ENCODE measurements around the gene MTARC2.

DNA sequence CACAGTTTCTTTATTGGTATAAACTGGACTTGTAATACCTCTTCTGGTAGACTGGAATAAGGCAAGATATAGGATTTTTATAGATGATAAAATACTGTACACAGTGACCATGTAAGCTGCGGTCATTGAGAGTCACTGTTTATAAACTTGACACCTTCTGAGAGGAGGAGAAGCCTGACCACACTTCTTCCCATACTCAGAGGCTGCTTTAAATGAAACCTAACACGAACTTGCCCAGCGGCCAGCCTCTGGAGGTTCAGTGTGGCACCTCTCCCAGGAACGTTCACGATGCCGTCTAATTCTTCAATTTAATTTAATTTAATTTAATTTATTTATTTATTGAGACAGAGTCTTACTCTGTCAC is 61.0 kb downstream of the MTARC2 start:
- TF ChIP-seq, protein P1, sequence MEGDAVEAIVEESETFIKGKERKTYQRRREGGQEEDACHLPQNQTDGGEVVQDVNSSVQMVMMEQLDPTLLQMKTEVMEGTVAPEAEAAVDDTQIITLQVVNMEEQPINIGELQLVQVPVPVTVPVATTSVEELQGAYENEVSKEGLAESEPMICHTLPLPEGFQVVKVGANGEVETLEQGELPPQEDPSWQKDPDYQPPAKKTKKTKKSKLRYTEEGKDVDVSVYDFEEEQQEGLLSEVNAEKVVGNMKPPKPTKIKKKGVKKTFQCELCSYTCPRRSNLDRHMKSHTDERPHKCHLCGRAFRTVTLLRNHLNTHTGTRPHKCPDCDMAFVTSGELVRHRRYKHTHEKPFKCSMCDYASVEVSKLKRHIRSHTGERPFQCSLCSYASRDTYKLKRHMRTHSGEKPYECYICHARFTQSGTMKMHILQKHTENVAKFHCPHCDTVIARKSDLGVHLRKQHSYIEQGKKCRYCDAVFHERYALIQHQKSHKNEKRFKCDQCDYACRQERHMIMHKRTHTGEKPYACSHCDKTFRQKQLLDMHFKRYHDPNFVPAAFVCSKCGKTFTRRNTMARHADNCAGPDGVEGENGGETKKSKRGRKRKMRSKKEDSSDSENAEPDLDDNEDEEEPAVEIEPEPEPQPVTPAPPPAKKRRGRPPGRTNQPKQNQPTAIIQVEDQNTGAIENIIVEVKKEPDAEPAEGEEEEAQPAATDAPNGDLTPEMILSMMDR (conservative IDR thresholded peaks at IDR 0.05; ENCODE audit: low read depth, low read length), result no peak
- TF ChIP-seq EZH2 (IDR thresholded peaks at IDR 0.05; ENCODE audit: borderline replicate concordance, low read depth, low read length, poor library complexity, severe bottlenecking), result no peak
